ENCODE results near the gene KIF4A.

GRCh38 chrX:70444946-70445656 lies 155.2 kb downstream of the KIF4A start:
- TF ChIP-seq POLR2A (IDR thresholded peaks at IDR 0.05), result no peak
- TF ChIP-seq CTCF (IDR thresholded peaks at IDR 0.05 in 8 of 11, conservative IDR thresholded peaks at IDR 0.05 in 3 of 11), result no peak
- no peak for TF ChIP-seq POLR2AphosphoS5 (IDR thresholded peaks at IDR 0.05)
